HG02970 (cell line): Measurements from ENCODE around the gene IQGAP1.
"Not testable (repeated sequence)": the region's sequence is repeated elsewhere in the genome, so short reads cannot be mapped to it uniquely, and the experiment has no call there.

Experiments used
- ATAC-seq: cut with Tn5 transposase; IDR thresholded peaks from one replicate; pipeline ENCODE4 v1.9.1; 2021; ENCODE audit warnings: mild to moderate bottlenecking, moderate library complexity, moderate number of reproducible peaks; ENCODE audit not compliant: unreplicated experiment, low FRiP score

IQGAP1 gene

GRCh38 chr15:90523373-90523772 lies 135.3 kb downstream of the IQGAP1 start:
- no peak for ATAC-seq

DNA sequence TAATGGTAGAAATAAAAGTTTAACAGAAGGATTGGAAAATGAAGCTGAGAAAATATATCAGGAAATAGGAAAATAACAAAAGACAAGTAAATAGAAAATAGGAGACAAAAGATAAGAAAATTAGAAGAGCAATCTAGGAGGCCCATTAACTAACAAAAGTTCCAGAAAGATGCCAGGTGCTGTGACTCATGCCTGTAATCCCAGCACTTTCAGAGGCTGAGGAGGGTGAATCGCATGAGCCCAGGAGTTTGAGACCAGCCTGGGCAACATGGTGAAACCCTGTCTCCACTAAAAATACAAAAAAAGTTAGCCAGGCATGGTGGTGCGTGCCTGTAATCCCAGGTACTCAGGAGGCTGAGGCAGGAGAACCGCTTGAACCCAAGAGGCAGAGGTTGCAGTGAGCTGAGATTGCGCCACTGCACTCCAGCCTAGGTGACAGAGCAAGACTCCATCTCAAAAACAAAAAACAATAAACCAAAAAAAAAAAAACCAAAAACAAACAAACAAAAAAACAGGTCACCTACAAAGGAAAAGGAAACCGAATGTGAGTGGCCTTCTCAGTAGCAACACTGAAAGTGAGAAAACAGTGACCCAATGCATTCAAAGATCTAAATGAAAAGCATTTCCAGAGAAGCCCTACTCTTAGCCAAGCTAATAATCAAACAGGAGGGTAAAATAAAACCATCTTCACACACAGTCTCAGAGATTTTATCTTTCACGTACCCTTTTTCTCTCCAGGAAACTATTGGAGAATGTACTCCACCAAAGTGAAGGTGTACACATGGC lies 136.2 kb downstream of the IQGAP1 start:
- ATAC-seq = not testable (repeated sequence)

DNA sequence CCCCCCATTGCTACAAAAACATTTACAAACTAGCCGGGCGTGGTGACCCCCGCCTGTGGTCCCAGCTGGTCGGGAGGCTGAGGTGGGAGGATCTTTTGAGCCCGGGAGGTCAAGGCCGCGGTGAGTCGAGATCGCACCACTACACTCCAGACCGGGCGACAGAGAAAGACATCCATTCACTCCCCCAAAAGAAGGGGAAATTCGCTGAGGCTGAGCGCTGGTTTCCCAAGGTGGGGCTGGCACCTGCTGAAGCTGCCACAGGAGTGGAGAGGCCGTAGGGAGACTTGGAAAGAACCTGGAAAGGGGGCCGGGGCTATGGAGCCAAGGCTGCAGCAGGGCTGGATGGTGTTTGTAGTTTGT lies 140.9 kb downstream of the IQGAP1 start:
- ATAC-seq = no peak

DNA sequence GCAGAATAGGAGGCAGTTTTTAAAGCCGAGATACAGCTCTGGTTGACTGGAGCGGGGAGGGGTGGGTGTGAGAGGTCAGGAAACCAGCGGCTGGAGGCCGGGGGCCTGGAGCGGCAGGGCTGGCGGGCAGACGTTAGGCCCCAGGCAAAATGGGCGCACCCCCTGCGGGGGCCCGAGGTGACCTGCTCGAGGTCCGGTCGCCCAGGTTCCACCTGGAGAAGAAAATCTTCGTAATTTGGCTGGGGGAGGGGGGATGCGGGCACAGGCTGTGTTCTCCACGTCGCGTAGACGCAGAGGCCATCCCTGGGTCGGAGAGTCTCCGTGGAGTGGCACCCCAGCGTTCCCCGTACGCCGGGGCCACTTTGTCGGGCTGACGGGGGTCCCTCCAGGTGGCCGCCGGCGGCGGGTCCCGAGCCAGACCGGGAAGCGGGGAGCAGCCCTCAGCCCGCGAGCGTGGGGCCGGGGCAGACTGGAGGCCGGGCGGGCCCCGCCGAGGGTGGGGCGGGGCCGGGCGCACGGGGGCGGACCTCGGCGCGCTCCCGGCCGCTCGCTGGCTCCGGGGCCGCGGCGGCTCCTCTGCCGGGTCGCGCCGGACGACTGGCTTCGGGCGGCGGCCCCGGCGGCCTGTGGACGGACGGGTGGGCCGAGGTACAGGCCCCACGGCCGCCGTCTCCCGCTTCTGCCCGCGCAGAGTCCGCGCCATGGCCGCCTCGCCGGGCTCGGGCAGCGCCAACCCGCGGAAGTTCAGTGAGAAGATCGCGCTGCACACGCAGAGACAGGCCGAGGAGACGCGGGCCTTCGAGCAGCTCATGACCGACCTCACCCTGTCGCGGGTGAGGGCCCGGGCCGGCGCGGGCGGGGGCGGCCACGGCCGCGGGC lies 141.6 kb downstream of the IQGAP1 start, which contains the start of gene CRTC3:
Gene CRTC3 (plus strand): TSS at position 553 of the 879 bp plus-strand sequence. CDS start 149 bp downstream, at position 702.
- ATAC-seq = peak; percentile 54

DNA sequence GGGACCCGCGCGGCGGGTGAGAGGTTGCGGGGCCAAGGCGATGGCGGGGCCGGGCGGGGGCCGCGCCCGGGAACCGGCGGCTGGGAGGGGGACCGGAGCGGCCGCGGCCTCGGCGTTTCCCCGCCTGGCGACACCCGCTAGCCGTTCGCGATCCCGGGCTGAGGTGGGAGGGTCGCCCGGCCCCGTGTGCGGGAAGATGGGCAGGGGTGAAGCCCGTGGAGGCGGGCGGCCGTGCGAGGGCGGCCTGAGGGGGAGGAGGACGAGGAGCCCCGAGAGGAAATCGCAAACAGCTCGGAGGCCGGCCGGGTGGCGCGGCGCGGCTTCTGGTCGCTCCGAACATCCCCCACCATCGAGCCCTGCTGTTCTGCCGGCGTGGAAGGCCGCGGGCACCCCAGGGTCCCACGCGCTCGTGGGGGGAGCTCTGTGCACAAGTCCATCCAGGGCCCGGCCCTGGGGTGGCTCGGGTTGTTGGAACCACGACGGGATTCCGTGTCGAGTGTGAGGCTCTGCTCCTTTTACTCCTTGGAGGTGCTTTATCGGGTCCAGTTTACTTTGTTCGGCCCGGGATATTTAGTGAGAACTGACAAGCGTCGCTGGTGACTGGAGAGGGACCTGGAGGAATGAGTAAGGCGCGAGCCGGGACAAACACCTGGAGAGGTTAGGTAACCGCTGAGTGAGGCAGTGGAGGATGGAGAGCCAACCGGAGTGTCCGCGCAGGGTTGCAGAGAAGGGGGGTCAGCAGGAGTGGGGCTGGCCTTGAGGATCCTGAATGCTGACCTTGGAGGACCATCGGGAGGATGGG lies 142.4 kb downstream of the IQGAP1 start:
- ATAC-seq = peak; percentile 32

DNA sequence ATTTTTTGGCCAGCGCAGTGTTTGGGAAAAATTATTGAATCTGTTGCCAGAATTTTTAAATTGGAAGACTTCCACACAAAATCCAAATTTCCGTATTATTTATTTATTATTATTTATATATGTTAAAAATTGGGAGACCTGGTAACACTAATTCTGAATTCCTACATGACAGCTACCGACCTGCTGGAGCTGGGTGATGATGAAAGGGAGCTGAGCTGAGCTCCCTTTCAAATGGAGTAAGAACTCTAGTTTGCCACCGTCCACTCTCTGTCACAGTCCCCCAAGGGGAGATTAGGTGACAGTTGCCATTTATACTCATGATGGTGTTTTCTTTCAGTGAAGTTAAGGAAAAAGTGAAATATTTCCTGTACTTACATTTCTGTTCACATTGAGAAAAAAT lies 143.1 kb downstream of the IQGAP1 start:
- ATAC-seq = no peak

DNA sequence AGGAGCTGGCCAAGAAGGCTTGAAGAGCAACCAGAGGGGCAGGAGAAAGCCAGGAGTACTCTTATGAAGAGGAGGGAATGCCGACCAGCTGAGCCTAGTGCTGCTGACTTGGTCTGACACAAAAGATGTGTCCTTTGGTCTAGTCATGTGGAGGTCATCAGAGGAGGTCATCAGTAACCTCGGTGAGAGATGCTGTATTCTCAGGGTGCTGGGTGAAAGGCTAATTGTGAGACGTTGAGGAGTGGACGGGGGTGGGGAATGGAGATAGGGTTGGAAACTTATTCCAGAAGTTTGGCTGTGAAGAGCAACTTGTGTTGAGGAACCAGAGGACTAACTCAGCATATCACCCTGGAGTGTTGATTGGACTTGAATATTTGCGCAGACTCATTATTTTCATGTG lies 147.2 kb downstream of the IQGAP1 start:
- ATAC-seq = no peak

DNA sequence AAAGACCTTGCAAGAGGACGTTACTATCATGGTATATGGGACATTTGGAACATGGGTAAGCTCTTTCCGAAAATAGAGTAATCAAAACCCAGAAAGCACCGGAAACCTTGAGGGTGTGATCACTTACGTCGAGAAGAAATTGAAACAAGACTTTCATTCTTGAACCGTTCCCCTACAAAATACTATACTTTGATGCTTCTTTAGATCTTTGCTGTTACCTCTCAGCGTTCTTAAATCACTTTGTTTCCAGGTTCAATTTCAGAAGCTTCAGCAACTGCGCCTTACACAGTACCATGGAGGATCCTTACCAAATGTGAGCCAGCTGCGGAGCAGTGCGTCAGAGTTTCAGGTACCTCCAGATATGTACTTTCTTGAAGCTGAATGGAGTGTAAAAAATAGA lies 151.7 kb downstream of the IQGAP1 start:
- ATAC-seq = no peak

DNA sequence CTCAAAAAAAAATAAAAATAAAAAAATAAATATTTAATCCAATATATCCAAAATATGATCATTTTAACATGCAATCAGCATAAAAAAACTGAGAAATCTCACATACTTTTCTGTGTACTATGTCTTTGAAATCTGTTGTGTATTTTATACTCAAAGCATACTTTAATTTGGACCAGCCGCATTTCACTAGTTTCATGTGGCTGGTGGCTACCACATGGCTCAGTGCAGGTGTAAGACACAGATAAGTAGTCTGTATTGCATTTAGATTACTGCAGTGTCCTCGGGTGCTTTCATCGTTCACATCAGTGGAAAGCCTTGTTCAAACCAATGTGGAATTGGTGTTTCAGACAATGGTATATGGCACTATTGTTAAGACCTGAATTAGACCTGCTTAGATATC lies 152.7 kb downstream of the IQGAP1 start:
- ATAC-seq = no peak

DNA sequence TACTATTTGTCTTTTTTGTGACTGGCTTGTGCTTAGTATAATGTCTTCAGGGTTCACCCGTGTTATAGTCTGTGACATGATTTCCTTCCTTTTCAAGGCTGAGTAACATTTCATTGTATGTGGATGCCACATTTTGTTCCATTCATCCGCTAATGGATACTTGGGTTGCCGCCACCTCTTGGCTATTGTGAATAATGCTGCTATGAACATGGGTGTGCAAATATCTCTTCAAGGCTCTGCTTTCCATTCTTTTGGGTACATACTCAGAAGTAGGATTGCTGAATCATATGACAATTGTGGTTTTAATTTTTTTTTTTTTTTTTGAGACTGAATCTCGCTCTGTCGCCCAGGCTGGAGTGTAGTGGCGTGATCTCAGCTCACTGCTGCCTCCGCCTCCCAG lies 157.1 kb downstream of the IQGAP1 start:
- no peak for ATAC-seq

DNA sequence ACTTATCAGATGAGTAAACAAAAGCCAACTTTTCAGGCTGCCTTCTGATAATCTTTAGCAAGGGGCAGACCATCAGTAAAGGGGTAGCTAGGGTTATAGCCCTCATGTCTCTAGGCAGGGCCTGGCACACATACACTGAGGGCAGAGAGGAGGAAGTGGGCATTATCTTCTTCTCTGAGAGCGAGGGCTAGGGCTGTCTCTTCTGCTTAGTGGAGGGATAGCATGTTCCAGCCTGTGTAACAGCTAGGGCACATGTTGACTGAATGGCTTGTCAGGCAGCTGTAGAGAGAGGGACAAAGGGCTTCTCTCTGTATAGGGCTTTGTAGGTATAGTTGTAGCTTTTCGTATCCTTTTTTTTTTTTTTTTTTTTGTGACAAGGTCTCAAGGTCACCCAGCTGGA lies 159.5 kb downstream of the IQGAP1 start:
- ATAC-seq = no peak

GRCh38 chr15:90550919-90551318 lies 162.9 kb downstream of the IQGAP1 start:
- ATAC-seq = no peak
